ENCODE data around the gene COBL. TPM values are rescaled to one million over a fixed set of nuclear protein-coding genes. Genes with fewer than 3 reads are reported as not detected.

The COBL gene
- total and polyA plus RNA-seq, 12 donors, result 15.5 to 109 (median 87.8) TPM

DNA sequence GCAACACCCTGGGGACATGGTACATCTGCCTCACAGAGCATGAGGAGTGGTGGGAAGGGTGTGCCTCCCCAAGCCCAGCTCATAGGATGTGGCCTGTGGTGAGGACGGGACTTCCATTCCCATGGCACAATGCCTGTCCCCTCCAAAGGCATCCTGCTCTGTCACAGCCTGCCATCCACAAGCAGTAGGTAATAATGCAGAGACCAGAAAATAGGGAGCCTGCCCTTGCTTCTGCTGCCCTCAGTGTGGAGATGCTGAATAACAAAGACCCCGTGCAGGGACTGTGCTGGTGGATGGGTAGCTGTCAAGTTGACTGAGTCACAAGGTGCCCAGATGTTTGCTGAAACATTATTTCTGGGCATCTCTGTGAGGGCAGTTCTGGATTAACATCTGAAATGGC, 334.0 kb downstream of the COBL start:
- intact Hi-C loops (cut with DNase I), result no loop called here
- H3K9me3 ChIP-seq, result peaks cover 0 to 17% (median 3%) of the 10 kb centered on the region in 11 donors
- ATAC-seq (peak in 1 of 8 donors; percentile 33), DNase-seq (no peak)
- no peaks in the 10 kb centered on the region for H3K36me3 ChIP-seq
- no peak overlapping the region for H3K27ac ChIP-seq
- no peaks in the 10 kb centered on the region for H3K4me1 ChIP-seq
- H3K27me3 ChIP-seq, result no peaks in the 10 kb centered on the region
- H3K4me3 ChIP-seq, result no peak overlapping the region
- TF ChIP-seq, protein P1, sequence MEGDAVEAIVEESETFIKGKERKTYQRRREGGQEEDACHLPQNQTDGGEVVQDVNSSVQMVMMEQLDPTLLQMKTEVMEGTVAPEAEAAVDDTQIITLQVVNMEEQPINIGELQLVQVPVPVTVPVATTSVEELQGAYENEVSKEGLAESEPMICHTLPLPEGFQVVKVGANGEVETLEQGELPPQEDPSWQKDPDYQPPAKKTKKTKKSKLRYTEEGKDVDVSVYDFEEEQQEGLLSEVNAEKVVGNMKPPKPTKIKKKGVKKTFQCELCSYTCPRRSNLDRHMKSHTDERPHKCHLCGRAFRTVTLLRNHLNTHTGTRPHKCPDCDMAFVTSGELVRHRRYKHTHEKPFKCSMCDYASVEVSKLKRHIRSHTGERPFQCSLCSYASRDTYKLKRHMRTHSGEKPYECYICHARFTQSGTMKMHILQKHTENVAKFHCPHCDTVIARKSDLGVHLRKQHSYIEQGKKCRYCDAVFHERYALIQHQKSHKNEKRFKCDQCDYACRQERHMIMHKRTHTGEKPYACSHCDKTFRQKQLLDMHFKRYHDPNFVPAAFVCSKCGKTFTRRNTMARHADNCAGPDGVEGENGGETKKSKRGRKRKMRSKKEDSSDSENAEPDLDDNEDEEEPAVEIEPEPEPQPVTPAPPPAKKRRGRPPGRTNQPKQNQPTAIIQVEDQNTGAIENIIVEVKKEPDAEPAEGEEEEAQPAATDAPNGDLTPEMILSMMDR (IDR thresholded peaks at IDR 0.05), result no peak
- 73 to 79% methylated on average over 2 of the region's 2 CpGs for WGBS, 2 donors

DNA sequence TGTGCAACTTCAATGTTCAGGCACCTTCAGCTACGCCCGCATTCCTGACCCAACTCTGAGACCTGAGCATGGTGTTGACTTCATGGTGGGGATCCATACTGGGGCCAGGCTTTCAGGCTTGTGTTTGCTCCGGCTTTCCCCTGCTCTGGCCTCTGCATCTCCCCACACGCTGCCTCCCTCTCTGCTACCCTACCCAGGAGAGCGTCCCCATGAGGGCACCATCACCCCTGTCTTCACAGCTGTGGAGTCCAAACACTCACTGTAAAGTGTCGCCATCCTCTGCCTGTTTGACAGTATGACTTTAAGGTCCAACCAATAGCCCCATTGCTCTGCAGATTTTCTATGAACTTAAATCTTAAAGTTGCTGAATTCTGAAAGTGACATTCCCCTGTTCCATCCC, 334.9 kb downstream of the COBL start:
- intact Hi-C loops (cut with DNase I), result no loop called here
- DNase-seq, result no peak
- Histone ChIP-seq H3K4me3 (no peak overlapping the region), H3K27ac (no peak overlapping the region), H3K9me3 (peaks cover 0 to 18% (median 3%) of the 10 kb centered on the region in 11 donors), H3K4me1 (no peaks in the 10 kb centered on the region), H3K36me3 (no peaks in the 10 kb centered on the region), H3K27me3 (no peaks in the 10 kb centered on the region)
- TF ChIP-seq, protein P1 (IDR thresholded peaks at IDR 0.05), result no peak
- ATAC-seq, result no peak
- WGBS, 2 donors, result 94 to 97% methylated on average over 6 of the region's 6 CpGs

DNA sequence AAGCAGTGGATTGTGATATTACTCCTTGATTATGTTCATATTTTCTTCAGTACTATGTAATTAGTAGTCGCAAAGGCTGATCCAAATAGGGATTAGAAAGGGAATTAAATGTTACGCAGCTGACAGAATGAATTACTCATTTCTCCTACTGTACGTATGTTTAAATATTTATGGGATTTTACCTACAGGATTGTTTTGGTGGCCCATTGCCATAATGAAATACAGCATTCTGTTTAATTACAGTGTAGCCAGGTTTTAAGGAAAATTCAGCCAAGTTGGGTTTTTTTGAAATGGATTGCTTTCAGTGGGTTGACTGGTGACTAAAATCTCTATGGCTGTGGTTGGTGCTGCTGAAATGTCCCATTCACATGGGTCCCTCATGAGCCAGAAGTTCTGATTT, 336.2 kb downstream of the COBL start:
- TF ChIP-seq, protein P1 (IDR thresholded peaks at IDR 0.05), result no peak
- no peaks in the 10 kb centered on the region for H3K27me3 ChIP-seq
- H3K4me3 ChIP-seq, result no peak overlapping the region
- intact Hi-C loops (cut with DNase I), result no loop called here
- no peaks in the 10 kb centered on the region for H3K4me1 ChIP-seq
- WGBS, 2 donors, result 95 to 97% methylated on average over 3 of the region's 3 CpGs
- ATAC-seq (no peak), DNase-seq (no peak)
- no peaks in the 10 kb centered on the region for H3K36me3 ChIP-seq
- H3K9me3 ChIP-seq, result peaks cover 0 to 31% (median 6%) of the 10 kb centered on the region in 11 donors
- H3K27ac ChIP-seq, result no peak overlapping the region

DNA sequence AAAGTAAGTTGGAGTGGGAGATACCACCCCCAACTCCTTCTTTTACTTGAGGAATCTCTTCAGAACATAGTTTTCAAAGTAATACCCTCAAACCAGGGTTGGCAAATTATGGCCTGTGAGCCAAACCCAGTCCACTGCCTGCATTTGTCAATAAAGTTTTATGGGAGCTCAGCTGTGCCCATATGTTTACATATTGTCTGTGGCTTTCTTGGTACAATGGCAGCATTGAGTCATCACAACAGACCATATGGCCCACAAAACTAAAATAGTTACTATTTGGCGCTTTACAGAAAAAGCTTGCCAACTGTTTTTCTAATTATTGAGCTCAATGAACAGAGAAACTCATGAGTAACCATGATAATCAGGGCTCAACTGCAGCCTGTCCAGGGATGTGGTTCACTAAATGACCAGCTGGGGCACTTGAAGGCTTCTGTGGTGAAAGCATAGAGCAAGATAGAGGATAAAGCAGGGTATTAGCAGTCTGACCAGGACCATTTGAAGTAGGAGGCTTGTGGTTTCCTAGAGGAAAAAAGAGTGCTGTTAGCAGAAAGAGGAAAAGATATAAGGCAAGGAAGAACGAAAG, 337.9 kb downstream of the COBL start:
- ATAC-seq (no peak), DNase-seq (no peak)
- H3K4me3 ChIP-seq, result no peak overlapping the region
- no peaks in the 10 kb centered on the region for H3K27me3 ChIP-seq
- H3K4me1 ChIP-seq, result peaks cover 0 to 6% (median 0%) of the 10 kb centered on the region in 9 donors
- TF ChIP-seq, protein P1 (IDR thresholded peaks at IDR 0.05), result no peak
- 81 to 83% methylated on average over 2 of the region's 2 CpGs for WGBS, 2 donors
- intact Hi-C loops (cut with DNase I), result no loop called here
- peaks cover 0 to 32% (median 6%) of the 10 kb centered on the region in 11 donors for H3K9me3 ChIP-seq
- H3K27ac ChIP-seq, result no peak overlapping the region
- H3K36me3 ChIP-seq, result no peaks in the 10 kb centered on the region

Data from heart right ventricle (tissue), 16 donors.